Psoas muscle (tissue), 8 donors: ENCODE measurements around the gene SF3B3. TPM values are rescaled to one million over a fixed set of nuclear protein-coding genes. Genes with fewer than 3 reads are reported as not detected.
"Not testable (repeated sequence)": the region's sequence is repeated elsewhere in the genome, so short reads cannot be mapped to it uniquely, and the experiment has no call there.

Experiments
- ATAC-seq, 4 donors: fragments of 200-7000 bp; cut with Tn5 transposase; one replicate each; pipeline ENCODE4 v1.9.1; 2020; ENCODE audit warnings: moderate library complexity in 3 of 4, mild to moderate bottlenecking in 2 of 4
- DNase-seq, 2 donors: peaks; one replicate each; pipeline ENCODE4 v3.0.0-alpha.2; 2020
- H3K27ac ChIP-seq: fragments of 200-600 bp; one replicate; pipeline ENCODE4 v1.8.0; 2022
- H3K27me3 ChIP-seq, 3 donors: fragments of 200-600 bp in 1 of 3; one replicate each; pipeline versions ENCODE4 v1.6.1 to v1.8.0; 2013 to 2022; ENCODE audit warnings: low read length in 2 of 3, mild to moderate bottlenecking in 2 of 3, moderate library complexity in 1 of 3; ENCODE audit not compliant: insufficient read depth in 3 of 3
- H3K36me3 ChIP-seq, 2 donors: fragments of 200-600 bp in 1 of 2; one replicate each; pipeline versions ENCODE4 v1.6.1 to v1.8.0; 2013 to 2022; ENCODE audit warnings: low read depth in 1 of 2, mild to moderate bottlenecking in 1 of 2, moderate library complexity in 1 of 2; ENCODE audit not compliant: insufficient read depth in 1 of 2
- H3K4me1 ChIP-seq: fragments of 200-600 bp; one replicate; pipeline ENCODE4 v1.8.0; 2022
- H3K4me3 ChIP-seq: fragments of 200-600 bp; one replicate; pipeline ENCODE4 v1.8.0; 2022; ENCODE audit warnings: mild to moderate bottlenecking
- H3K9me3 ChIP-seq: fragments of 200-600 bp; one replicate; pipeline ENCODE4 v1.8.0; 2022
- CTCF ChIP-seq: fragments of 200-600 bp; IDR thresholded peaks from one replicate; pipeline ENCODE4 v1.8.0; 2022; ENCODE audit warnings: antibody characterized with exemption
- WGBS, 3 donors: extraction: QIAGEN DNeasy Blood & Tissue Kit; methylation state at CpG; one replicate each; pipeline versions ENCODE4 v1.1.6 to v1.1.7; 2013; 5-methylcytosine and 5-hydroxymethylcytosine counted together
- intact Hi-C, 2 donors: fragments of 100-400 bp; cut with DNase I; formaldehyde crosslinking; loops; one replicate each; pipeline versions ENCODE4 v1.11.0 to v1.14.2; 2022
- polyA plus RNA-seq, 3 donors: library from polyadenylated mRNA; stranded (reverse); fragments of 200-250 nt; gene quantifications; one replicate each; pipeline ENCODE4 v1.2.3, GENCODE V29; 2013
- total RNA-seq, 4 donors: library from RNA; stranded (reverse); fragmentation: NEBNext Ultra II Directional in 2 of 4; extraction: Animal tissue kit (Norgen Biotek cat#: 25700) in 2 of 4; gene quantifications; one replicate each; pipeline versions ENCODE4 v1.2.1 to v1.2.4, GENCODE V29; 2021 to 2023
- donor health status: healthy with polysubstance abuse.
- donor health status: DM: no; HTN: no; CAD: no; lungs with moderate emphysema.
- donor health status: Bipolar disorder and iron deficiency.
- donor health status: healthy.
- donor health status: DM: yes; HTN: yes; CAD: no.
- donor health status: DM: no; HTN: no; CAD: no.
- donor health status: DM: no; HTN: no; CAD: no.
- donor health status: DM: yes; HTN: yes; CAD: no.

Gene SF3B3
- total and polyA plus RNA-seq, 7 donors: 50.0 to 178 (median 145) TPM

DNA sequence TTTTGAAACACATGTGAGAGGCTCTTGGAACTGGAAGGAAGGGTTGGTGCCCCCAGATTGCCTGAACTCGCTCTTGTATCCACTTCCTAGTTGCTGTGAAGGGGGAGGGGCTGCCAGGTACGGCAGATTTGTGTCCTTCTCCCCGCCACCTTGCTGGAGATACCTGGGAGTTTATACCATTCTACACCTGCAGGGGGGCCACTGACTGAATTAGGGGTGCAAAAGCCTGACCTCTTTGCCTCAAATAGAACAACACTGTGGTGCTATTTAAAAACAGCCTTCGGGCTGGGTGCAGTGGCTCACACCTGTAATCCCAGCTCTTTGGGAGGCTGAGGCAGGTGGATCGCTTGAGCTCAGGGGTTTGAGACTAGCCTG lies 87.6 kb downstream of the SF3B3 start:
- 81 to 94% (median 87%) methylated on average over 5 of the region's 5 CpGs for WGBS, 3 donors
- H3K27ac ChIP-seq: no peak overlapping the region
- ATAC-seq (no peak), DNase-seq (no peak)
- intact Hi-C loops: no loop called here
- no peak overlapping the region for H3K4me3 ChIP-seq
- no peak for TF ChIP-seq CTCF
- no peaks in the 10 kb centered on the region for H3K9me3 ChIP-seq
- no peaks in the 10 kb centered on the region for H3K27me3 ChIP-seq
- no peaks in the 10 kb centered on the region for H3K36me3 ChIP-seq
- H3K4me1 ChIP-seq: peaks cover 13% of the 10 kb centered on the region

GRCh38 chr16:70611785-70612303 lies 88.2 kb downstream of the SF3B3 start:
- no peak for TF ChIP-seq CTCF
- Histone ChIP-seq H3K36me3 (no peaks in the 10 kb centered on the region), H3K27ac (no peak overlapping the region), H3K4me1 (peaks cover 13% of the 10 kb centered on the region), H3K27me3 (no peaks in the 10 kb centered on the region), H3K9me3 (no peaks in the 10 kb centered on the region), H3K4me3 (no peak overlapping the region)
- ATAC-seq (no peak), DNase-seq (no peak)
- intact Hi-C loops: no loop called here
- 67 to 80% (median 80%) methylated on average over 4 of the region's 4 CpGs for WGBS, 3 donors

GRCh38 chr16:70612931-70613330 lies 89.3 kb downstream of the SF3B3 start:
- WGBS, 3 donors: 89 to 92% (median 91%) methylated on average over 8 of the region's 8 CpGs
- H3K9me3 ChIP-seq: no peaks in the 10 kb centered on the region
- no peak for TF ChIP-seq CTCF
- H3K4me3 ChIP-seq: no peak overlapping the region
- H3K27me3 ChIP-seq: no peaks in the 10 kb centered on the region
- intact Hi-C loops: no loop called here
- ATAC-seq: no peak
- H3K4me1 ChIP-seq: peaks cover 13% of the 10 kb centered on the region
- DNase-seq: no peak
- H3K27ac ChIP-seq: no peak overlapping the region
- no peaks in the 10 kb centered on the region for H3K36me3 ChIP-seq

DNA sequence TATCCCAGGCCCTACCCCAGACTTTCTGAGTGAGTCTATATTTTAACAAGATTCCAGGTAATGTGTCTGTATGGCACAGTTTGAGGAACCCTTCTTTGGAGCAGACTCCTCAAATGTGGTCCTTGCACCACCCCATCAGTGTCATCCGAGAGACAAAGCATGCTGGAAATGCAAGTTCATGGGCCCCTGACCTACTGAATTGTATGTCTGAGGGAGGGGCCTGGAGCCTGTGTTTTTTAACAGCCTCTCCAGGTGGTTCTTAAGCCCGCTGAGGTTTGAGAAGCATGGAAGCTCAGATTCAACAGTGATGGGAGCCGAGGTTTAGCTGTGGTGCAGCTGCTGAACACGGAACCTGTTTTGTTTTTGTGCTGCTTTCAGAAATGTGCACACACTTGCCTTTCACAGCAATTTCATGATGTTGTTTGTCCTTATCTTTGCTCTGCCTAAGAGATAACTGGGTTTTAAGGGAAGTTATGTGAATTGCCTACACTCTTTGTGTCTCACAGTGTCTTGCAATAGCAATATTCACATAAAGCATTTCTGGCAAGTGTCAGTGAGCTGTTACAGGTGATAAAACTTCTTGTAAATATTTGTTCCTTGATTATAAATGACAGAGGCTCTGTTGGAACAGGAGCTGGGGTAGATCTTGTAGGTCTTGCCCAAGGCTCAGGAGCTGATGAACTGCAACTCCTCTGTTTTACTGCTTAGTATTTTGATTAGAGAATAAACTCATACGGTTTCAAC lies 90.8 kb downstream of the SF3B3 start:
- Histone ChIP-seq H3K4me3 (no peak overlapping the region), H3K27ac (no peak overlapping the region), H3K36me3 (no peaks in the 10 kb centered on the region), H3K4me1 (peaks cover 13% of the 10 kb centered on the region), H3K27me3 (no peaks in the 10 kb centered on the region), H3K9me3 (no peaks in the 10 kb centered on the region)
- no peak for TF ChIP-seq CTCF
- ATAC-seq (no peak), DNase-seq (no peak)
- intact Hi-C loops: no loop called here
- 63 to 72% (median 72%) methylated on average over 5 of the region's 5 CpGs for WGBS, 3 donors

DNA sequence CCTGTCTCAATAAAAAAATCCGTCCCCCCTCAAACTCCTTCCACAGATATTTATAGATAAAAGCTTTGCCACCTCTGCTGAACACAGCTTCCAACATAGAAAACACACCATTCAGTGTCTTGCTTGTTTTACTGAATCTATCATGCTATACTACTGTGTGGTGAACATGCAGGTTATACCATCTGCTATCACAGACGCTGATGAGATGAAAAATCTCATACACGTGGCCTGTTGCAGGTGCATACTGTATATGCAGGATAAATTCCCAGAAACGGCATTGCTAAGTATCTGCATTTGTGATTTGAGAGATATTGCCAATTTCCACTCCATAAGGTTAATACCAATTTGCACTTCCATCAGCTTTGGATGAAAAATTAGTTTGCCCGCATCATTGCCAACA lies 92.3 kb downstream of the SF3B3 start:
- intact Hi-C loops: no loop called here
- no peaks in the 10 kb centered on the region for H3K9me3 ChIP-seq
- no peaks in the 10 kb centered on the region for H3K27me3 ChIP-seq
- H3K36me3 ChIP-seq: no peaks in the 10 kb centered on the region
- ATAC-seq: no peak
- 85 to 93% (median 89%) methylated on average over 5 of the region's 5 CpGs for WGBS, 3 donors
- no peak overlapping the region for H3K4me3 ChIP-seq
- no peak overlapping the region for H3K27ac ChIP-seq
- no peaks in the 10 kb centered on the region for H3K4me1 ChIP-seq
- DNase-seq: no peak
- no peak for TF ChIP-seq CTCF

DNA sequence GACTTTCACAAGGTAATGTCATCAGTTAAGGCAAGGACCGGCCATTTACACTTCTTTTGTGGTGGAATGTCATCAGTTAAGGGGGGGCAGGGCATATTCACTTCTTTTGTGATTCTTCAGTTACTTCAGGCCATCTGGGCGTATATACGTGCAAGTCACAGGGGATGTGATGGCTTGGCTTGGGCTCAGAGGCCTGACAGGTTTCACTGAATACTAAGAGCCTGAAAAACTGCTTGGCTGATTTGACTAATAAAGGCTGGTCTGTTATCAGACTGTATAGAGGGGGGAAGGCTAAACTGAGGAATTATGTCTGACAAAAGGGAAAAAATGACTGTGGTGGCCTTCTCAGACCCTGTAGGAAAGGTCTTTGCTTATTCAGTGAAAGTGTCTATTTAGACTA lies 98.2 kb downstream of the SF3B3 start:
- H3K27me3 ChIP-seq, ATAC-seq, H3K9me3 ChIP-seq, DNase-seq, H3K36me3 ChIP-seq, intact Hi-C loops, H3K4me1 ChIP-seq, H3K27ac ChIP-seq, H3K4me3 ChIP-seq: not testable (repeated sequence)
- 59 to 80% (median 70%) methylated on average over 3 of the region's 3 CpGs for WGBS, 3 donors
